ENCODE measurements around the gene AARS2.

The AARS2 gene

GRCh38 chr6:44307217-44307616 is 5.9 kb downstream of the AARS2 start:
- peaks cover 81 to 98% of the 10 kb centered on the region in 2 donors for H3K36me3 ChIP-seq (replicated peaks in 1 of 2; ENCODE audit: control insufficient read depth in 2 of 2, insufficient read depth in 2 of 2, low read length in 2 of 2)

DNA sequence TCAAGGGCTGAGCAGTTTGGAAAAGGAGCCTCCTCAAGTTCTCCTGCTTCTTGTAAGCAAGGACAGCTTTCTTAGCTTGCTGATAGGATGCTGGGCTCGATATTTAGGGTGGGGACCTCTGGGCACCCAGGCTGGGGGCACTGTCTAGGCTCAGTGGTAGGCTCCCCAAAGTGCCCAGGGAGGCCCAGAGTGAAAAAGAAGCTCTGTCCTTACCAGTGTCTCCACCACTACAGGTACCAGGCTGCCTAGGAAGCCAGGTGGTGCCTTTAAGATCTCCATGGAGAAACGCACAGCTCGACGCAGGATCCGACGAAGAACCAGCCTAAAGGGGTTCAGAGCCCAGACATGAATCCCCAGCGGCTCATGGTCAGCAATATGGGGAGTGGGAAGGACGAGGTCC is 6.4 kb downstream of the AARS2 start:
- H3K36me3 ChIP-seq (replicated peaks in 1 of 2; ENCODE audit: control insufficient read depth in 2 of 2, insufficient read depth in 2 of 2, low read length in 2 of 2) = peaks cover 84 to 99% of the 10 kb centered on the region in 2 donors
- H2BK5ac ChIP-seq (ENCODE audit: low read length) = peak overlapping the region; percentile 44
- H3K4me2 ChIP-seq (ENCODE audit: insufficient read depth, low read length, poor library complexity, severe bottlenecking) = no peak overlapping the region
- no peak overlapping the region for H2AFZ ChIP-seq (ENCODE audit: low read length)
- WGBS, 2 donors (ENCODE audit: extremely low coverage in 2 of 2, insufficient read length in 2 of 2, insufficient replicate concordance in 1 of 2) = no CpG with 5 or more reads among the region's 8 CpGs
- no peak overlapping the region for H3K14ac ChIP-seq (ENCODE audit: low read length)
- no peak overlapping the region for H3K4ac ChIP-seq (ENCODE audit: low read length)
- H2BK120ac ChIP-seq (ENCODE audit: low read depth, low read length) = no peak overlapping the region
- H2AK5ac ChIP-seq (ENCODE audit: low read depth, low read length) = no peak overlapping the region
- DNase-seq (ENCODE audit: low spot score) = no peak
- H3K18ac ChIP-seq (ENCODE audit: low read length) = no peak overlapping the region
- no peak overlapping the region for H2BK15ac ChIP-seq (ENCODE audit: low read length)
- H3K9me3 ChIP-seq (replicated peaks in 1 of 2; ENCODE audit: control insufficient read depth in 2 of 2, insufficient read depth in 1 of 2, low read depth in 1 of 2, low read length in 2 of 2) = no peaks in the 10 kb centered on the region
- H4K8ac ChIP-seq (ENCODE audit: low read depth, low read length) = no peak overlapping the region
- no peak overlapping the region for H3K9ac ChIP-seq (ENCODE audit: low read depth, low read length, poor library complexity)
- H2BK12ac ChIP-seq (ENCODE audit: low read length) = no peak overlapping the region
- peaks cover 6% of the 10 kb centered on the region for H3K79me1 ChIP-seq (ENCODE audit: low read depth, low read length)
- peaks cover 0 to 3% of the 10 kb centered on the region in 2 donors for H3K4me1 ChIP-seq (ENCODE audit: control insufficient read depth in 2 of 2, insufficient read depth in 1 of 2, low read depth in 1 of 2, low read length in 2 of 2)
- no peak overlapping the region for H3K4me3 ChIP-seq (ENCODE audit: low read length in 2 of 2)
- no peak overlapping the region for H3K23ac ChIP-seq (ENCODE audit: low read depth, low read length, poor library complexity)
- H4K91ac ChIP-seq (ENCODE audit: low read depth, low read length, poor library complexity) = no peak overlapping the region
- no peak overlapping the region for H3K27ac ChIP-seq (replicated peaks; ENCODE audit: low read length)
- no peaks in the 10 kb centered on the region for H3K27me3 ChIP-seq (ENCODE audit: control insufficient read depth in 3 of 3, insufficient read depth in 3 of 3, low read depth in 1 of 3, low read length in 3 of 3)

More at GRCh38 chr6:44307217-44307616, 5.9 kb downstream of the AARS2 start:
- Histone ChIP-seq H3K4me2 (ENCODE audit: insufficient read depth, low read length, poor library complexity, severe bottlenecking) (no peak overlapping the region), H3K9ac (ENCODE audit: low read depth, low read length, poor library complexity) (no peak overlapping the region), H3K79me1 (ENCODE audit: low read depth, low read length) (peaks cover 5% of the 10 kb centered on the region), H4K91ac (ENCODE audit: low read depth, low read length, poor library complexity) (no peak overlapping the region), H2AFZ (ENCODE audit: low read length) (no peak overlapping the region), H3K18ac (ENCODE audit: low read length) (no peak overlapping the region), H3K9me3 (replicated peaks in 1 of 2; ENCODE audit: control insufficient read depth in 2 of 2, insufficient read depth in 1 of 2, low read depth in 1 of 2, low read length in 2 of 2) (no peaks in the 10 kb centered on the region), H3K4me3 (ENCODE audit: low read length in 2 of 2) (no peak overlapping the region), H2BK12ac (ENCODE audit: low read length) (no peak overlapping the region), H3K14ac (ENCODE audit: low read length) (no peak overlapping the region), H2BK120ac (ENCODE audit: low read depth, low read length) (no peak overlapping the region), H2BK5ac (ENCODE audit: low read length) (peak overlapping the region; percentile 44), H2AK5ac (ENCODE audit: low read depth, low read length) (no peak overlapping the region), H3K4me1 (ENCODE audit: control insufficient read depth in 2 of 2, insufficient read depth in 1 of 2, low read depth in 1 of 2, low read length in 2 of 2) (peaks cover 3 to 5% of the 10 kb centered on the region in 2 donors), H3K23ac (ENCODE audit: low read depth, low read length, poor library complexity) (no peak overlapping the region), H3K4ac (ENCODE audit: low read length) (no peak overlapping the region), H4K8ac (ENCODE audit: low read depth, low read length) (no peak overlapping the region), H2BK15ac (ENCODE audit: low read length) (no peak overlapping the region), H3K27me3 (ENCODE audit: control insufficient read depth in 3 of 3, insufficient read depth in 3 of 3, low read depth in 1 of 3, low read length in 3 of 3) (no peaks in the 10 kb centered on the region), H3K27ac (replicated peaks; ENCODE audit: low read length) (no peak overlapping the region)
- no CpG with 5 or more reads among the region's 10 CpGs for WGBS, 2 donors (ENCODE audit: extremely low coverage in 2 of 2, insufficient read length in 2 of 2, insufficient replicate concordance in 1 of 2)
- no peak for DNase-seq (ENCODE audit: low spot score)

DNA sequence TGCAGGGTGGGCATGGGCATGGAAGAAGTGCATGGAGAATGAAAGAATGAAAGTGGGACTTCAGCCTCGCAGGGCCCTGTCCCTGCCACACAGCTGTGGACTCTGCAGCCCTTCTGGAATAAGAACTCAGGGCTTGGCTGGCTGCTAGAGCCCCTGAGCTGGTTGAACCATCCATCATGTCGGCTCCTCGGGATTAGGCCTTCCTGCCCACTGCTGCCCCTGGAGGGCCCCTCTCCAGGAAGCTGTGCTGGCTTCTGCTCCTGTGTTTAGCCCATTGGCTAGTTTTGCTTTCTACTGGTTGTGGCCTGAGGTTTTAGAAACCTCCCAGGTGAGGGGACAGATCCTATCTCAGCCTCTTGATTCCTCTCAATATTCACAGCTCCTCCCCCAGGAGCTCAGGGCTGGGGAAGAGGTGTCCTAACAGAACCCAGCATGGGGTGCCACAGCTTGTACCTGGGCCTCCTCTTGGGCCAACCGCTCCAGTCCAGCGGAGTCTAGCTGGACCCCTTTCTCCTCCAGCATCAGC is 7.9 kb downstream of the AARS2 start:
- H2AK5ac ChIP-seq (ENCODE audit: low read depth, low read length) = peak overlapping the region; percentile 13
- H3K9ac ChIP-seq (ENCODE audit: low read depth, low read length, poor library complexity) = peak overlapping the region; percentile 10
- no peak overlapping the region for H3K4me3 ChIP-seq (ENCODE audit: low read length in 2 of 2)
- WGBS, 2 donors (ENCODE audit: extremely low coverage in 2 of 2, insufficient read length in 2 of 2, insufficient replicate concordance in 1 of 2) = no CpG with 5 or more reads among the region's 5 CpGs
- no peak overlapping the region for H4K91ac ChIP-seq (ENCODE audit: low read depth, low read length, poor library complexity)
- no peak overlapping the region for H2BK120ac ChIP-seq (ENCODE audit: low read depth, low read length)
- peaks cover 0 to 3% of the 10 kb centered on the region in 2 donors for H3K4me1 ChIP-seq (ENCODE audit: control insufficient read depth in 2 of 2, insufficient read depth in 1 of 2, low read depth in 1 of 2, low read length in 2 of 2)
- no peak overlapping the region for H3K14ac ChIP-seq (ENCODE audit: low read length)
- no peak overlapping the region for H2AFZ ChIP-seq (ENCODE audit: low read length)
- peak overlapping the region; percentile 48 for H4K8ac ChIP-seq (ENCODE audit: low read depth, low read length)
- no peak overlapping the region for H3K23ac ChIP-seq (ENCODE audit: low read depth, low read length, poor library complexity)
- H3K36me3 ChIP-seq (replicated peaks in 1 of 2; ENCODE audit: control insufficient read depth in 2 of 2, insufficient read depth in 2 of 2, low read length in 2 of 2) = peaks cover 82 to 99% of the 10 kb centered on the region in 2 donors
- H3K18ac ChIP-seq (ENCODE audit: low read length) = no peak overlapping the region
- no peaks in the 10 kb centered on the region for H3K9me3 ChIP-seq (replicated peaks in 1 of 2; ENCODE audit: control insufficient read depth in 2 of 2, insufficient read depth in 1 of 2, low read depth in 1 of 2, low read length in 2 of 2)
- no peak overlapping the region for H2BK15ac ChIP-seq (ENCODE audit: low read length)
- no peak overlapping the region for H2BK12ac ChIP-seq (ENCODE audit: low read length)
- H3K4ac ChIP-seq (ENCODE audit: low read length) = no peak overlapping the region
- no peak overlapping the region for H3K27ac ChIP-seq (replicated peaks; ENCODE audit: low read length)
- peak overlapping the region; percentile 91 for H2BK5ac ChIP-seq (ENCODE audit: low read length)
- H3K79me1 ChIP-seq (ENCODE audit: low read depth, low read length) = peaks cover 8% of the 10 kb centered on the region
- H3K27me3 ChIP-seq (ENCODE audit: control insufficient read depth in 3 of 3, insufficient read depth in 3 of 3, low read depth in 1 of 3, low read length in 3 of 3) = no peaks in the 10 kb centered on the region
- no peak for DNase-seq (ENCODE audit: low spot score)
- H3K4me2 ChIP-seq (ENCODE audit: insufficient read depth, low read length, poor library complexity, severe bottlenecking) = no peak overlapping the region

DNA sequence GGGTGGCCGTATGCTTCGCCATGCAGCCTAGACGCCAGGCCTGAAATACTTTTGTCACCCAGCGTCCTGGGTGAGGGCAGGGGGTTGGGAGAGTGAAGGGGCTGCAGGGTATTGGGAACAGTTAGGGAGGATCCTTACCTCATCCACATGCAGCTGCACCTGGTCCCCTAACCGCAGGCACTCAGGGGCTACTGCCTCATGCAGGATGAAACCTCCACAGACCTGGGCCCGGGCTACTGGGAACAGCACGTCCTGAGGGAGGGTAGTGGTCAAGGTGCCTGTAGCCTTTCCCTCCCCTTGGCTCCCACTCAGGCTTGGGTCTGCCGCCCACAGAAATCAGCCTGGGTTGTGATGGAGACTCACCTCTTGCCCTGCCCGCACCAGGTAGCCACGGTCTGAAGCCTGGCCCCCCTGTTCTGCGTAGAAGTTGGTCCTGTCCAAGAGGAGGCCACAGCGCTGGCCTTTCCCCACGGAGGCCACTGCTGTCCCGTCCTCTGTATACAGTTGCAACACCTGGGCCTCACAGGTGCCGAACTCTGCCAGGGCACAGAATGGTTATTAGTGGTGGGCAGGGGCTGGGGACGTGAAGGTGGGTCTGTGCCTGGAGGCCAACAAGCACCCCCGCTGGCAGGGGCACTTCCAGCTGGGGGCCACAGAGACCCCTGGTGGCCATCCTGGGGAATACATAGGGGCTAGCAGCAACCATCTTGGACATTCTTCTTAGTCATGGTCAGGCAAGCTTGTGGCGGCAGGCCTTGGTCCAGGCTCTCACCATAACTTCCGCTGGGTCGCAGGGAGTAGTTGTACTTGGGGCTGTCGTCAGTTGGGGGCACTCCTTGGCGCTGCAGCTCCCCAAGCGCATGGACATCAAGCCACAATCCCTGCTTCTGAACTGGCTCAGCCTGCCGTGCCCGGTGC is 8.6 kb downstream of the AARS2 start:
- H3K27ac ChIP-seq (replicated peaks; ENCODE audit: low read length) = no peak overlapping the region
- no peak overlapping the region for H3K4me3 ChIP-seq (ENCODE audit: low read length in 2 of 2)
- no peaks in the 10 kb centered on the region for H3K27me3 ChIP-seq (ENCODE audit: control insufficient read depth in 3 of 3, insufficient read depth in 3 of 3, low read depth in 1 of 3, low read length in 3 of 3)
- WGBS, 2 donors (ENCODE audit: extremely low coverage in 2 of 2, insufficient read length in 2 of 2, insufficient replicate concordance in 1 of 2) = no CpG with 5 or more reads among the region's 25 CpGs
- no peak overlapping the region for H2BK15ac ChIP-seq (ENCODE audit: low read length)
- peaks cover 80 to 97% of the 10 kb centered on the region in 2 donors for H3K36me3 ChIP-seq (replicated peaks in 1 of 2; ENCODE audit: control insufficient read depth in 2 of 2, insufficient read depth in 2 of 2, low read length in 2 of 2)
- no peaks in the 10 kb centered on the region for H3K9me3 ChIP-seq (replicated peaks in 1 of 2; ENCODE audit: control insufficient read depth in 2 of 2, insufficient read depth in 1 of 2, low read depth in 1 of 2, low read length in 2 of 2)
- H3K4me1 ChIP-seq (ENCODE audit: control insufficient read depth in 2 of 2, insufficient read depth in 1 of 2, low read depth in 1 of 2, low read length in 2 of 2) = peaks cover 0 to 3% of the 10 kb centered on the region in 2 donors
- H3K23ac ChIP-seq (ENCODE audit: low read depth, low read length, poor library complexity) = no peak overlapping the region
- no peak overlapping the region for H3K4me2 ChIP-seq (ENCODE audit: insufficient read depth, low read length, poor library complexity, severe bottlenecking)
- H3K4ac ChIP-seq (ENCODE audit: low read length) = no peak overlapping the region
- peak overlapping the region; percentile 89 for H2BK12ac ChIP-seq (ENCODE audit: low read length)
- peak overlapping the region; percentile 10 for H3K9ac ChIP-seq (ENCODE audit: low read depth, low read length, poor library complexity)
- H2AK5ac ChIP-seq (ENCODE audit: low read depth, low read length) = peak overlapping the region; percentile 24
- H4K8ac ChIP-seq (ENCODE audit: low read depth, low read length) = peak overlapping the region; percentile 48
- H2BK5ac ChIP-seq (ENCODE audit: low read length) = peak overlapping the region; percentile 91
- H2BK120ac ChIP-seq (ENCODE audit: low read depth, low read length) = no peak overlapping the region
- H3K79me1 ChIP-seq (ENCODE audit: low read depth, low read length) = peaks cover 8% of the 10 kb centered on the region
- no peak for DNase-seq (ENCODE audit: low spot score)
- peak overlapping the region; percentile 40 for H3K18ac ChIP-seq (ENCODE audit: low read length)
- H2AFZ ChIP-seq (ENCODE audit: low read length) = no peak overlapping the region
- no peak overlapping the region for H4K91ac ChIP-seq (ENCODE audit: low read depth, low read length, poor library complexity)
- no peak overlapping the region for H3K14ac ChIP-seq (ENCODE audit: low read length)

Measured in neuronal stem cell (in vitro differentiated cells).